GM19023 (cell line): ENCODE measurements around the gene JMJD4.
"Not testable (repeated sequence)": the region's sequence is repeated elsewhere in the genome, so short reads cannot be mapped to it uniquely, and the experiment has no call there.

Experiments
- ATAC-seq: cut with Tn5 transposase; IDR thresholded peaks from one replicate; pipeline ENCODE4 v1.9.1; 2021; ENCODE audit warnings: mild to moderate bottlenecking, moderate library complexity; ENCODE audit not compliant: unreplicated experiment

Gene JMJD4

DNA sequence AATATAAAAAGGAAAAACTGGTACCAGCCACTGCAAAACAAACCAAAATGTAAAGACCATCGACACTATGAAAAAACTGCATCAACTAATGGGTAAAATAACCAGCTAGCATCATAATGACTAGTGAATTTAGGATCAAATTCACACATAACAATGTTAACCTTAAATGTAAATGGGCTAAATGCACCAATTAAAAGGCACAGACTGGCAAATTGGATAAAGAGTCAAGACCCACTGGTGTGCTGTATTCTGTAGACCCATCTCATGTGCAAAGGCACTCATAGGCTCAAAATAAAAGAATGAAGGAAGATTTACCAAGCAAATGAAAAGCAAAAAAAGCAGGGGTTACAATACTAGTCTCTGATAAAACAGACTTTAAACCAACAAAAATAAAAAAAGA is 33.5 kb downstream of the JMJD4 start:
- not testable (repeated sequence) for ATAC-seq

DNA sequence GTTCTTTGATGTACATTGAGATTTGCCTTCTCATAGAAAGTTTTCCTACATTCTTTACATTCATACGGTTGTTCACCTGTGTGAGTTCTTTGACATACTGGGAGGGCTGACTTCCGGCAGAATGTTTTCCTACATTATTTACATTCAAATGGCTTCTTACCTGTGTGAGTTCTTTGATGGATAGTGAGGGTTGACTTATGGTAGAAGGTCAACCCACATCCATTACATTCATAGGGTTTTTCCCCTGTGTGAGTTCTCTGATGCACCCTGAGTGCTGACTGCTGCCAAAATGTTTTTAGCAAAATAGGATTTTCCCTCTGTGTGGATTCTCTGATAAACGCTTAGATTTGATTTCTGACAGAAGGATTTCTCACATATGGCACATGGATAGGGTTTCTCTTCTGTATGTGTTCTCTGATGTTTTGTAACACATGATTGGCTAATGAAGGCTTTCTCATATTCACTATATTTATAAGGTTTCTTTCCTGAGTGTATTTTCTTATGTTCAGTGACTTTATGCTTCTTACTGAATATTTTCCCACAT is 37.7 kb downstream of the JMJD4 start:
- no peak for ATAC-seq

DNA sequence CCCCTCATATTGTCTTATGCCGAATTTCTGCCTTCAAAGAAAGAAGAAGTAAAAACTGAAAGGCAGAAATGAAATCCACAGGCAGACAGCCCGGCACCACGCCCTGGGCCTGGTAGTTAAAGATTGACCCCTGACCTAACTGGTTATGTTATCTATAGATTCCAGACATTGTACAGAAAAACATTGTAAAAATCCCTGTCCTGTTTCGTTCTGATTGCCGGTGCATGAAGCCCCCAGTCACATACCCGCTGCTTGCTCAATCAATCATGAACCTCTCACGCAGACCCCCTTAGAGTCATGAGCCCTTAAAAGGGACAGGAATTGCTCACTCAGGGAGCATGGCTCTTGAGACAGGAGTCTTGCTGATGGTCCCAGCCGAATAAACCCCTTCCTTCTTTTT is 49.3 kb downstream of the JMJD4 start:
- no peak for ATAC-seq
